GM12878 (cell line): ENCODE measurements around the gene SLIT1. TPM values are rescaled to one million over a fixed set of nuclear protein-coding genes. Genes with fewer than 3 reads are reported as not detected.
"Not testable (repeated sequence)": the region's sequence is repeated elsewhere in the genome, so short reads cannot be mapped to it uniquely, and the experiment has no call there.

Experiments
- ATAC-seq: fragments of 200-7000 bp; cut with Tn5 transposase; 3 replicates; pipeline ENCODE4 v1.9.1; 2020; ENCODE audit warnings: mild to moderate bottlenecking, moderate library complexity
- BruUV-seq: library from RNA; stranded (reverse); fragments of 400-500 nt; replicated peaks from 2 replicates; lab custom pipeline; 2021; lab: Mats Ljungman, UMichigan
- CTCF ChIA-PET: fragments of 300-600 bp; sonication (Branson Sonifier 250); formaldehyde crosslinking; extraction: SDS; loops from one replicate; lab custom pipeline; 2021; ENCODE audit warnings: inconsistent platforms; lab: Yijun Ruan, JAX
- POLR2A ChIA-PET: fragments of 350-600 bp; formaldehyde crosslinking; extraction: SDS; loops from one replicate; lab custom pipeline; 2021; ENCODE audit warnings: inconsistent platforms; lab: Charles Lee
- RAD21 ChIA-PET: fragments of 300-600 bp; sonication (Branson Sonifier 250); formaldehyde crosslinking; loops from one replicate; lab custom pipeline; 2023; ENCODE audit warnings: antibody characterized with exemption; ENCODE audit not compliant: unreplicated experiment; lab: Charles Lee
- SMC1A ChIA-PET: fragments of 300-600 bp; sonication (Branson Sonifier 250); formaldehyde crosslinking; loops from one replicate; lab custom pipeline; 2023; ENCODE audit not compliant: unreplicated experiment, uncharacterized antibody; lab: Charles Lee
- DNase-seq: peaks from one replicate; pipeline ENCODE4 v3.0.0-alpha.2; 2011; ENCODE audit warnings: low read depth, low spot score
- FAIRE-seq: peaks from 3 replicates; lab custom pipeline; 2011; peaks lifted over from hg19 to GRCh38; lab: Jason Lieb, UNC
- H2AFZ ChIP-seq: 2 replicates; pipeline ENCODE4 v1.6.0; 2011; ENCODE audit warnings: low read depth, low read length, control low read depth; ENCODE audit not compliant: control insufficient read depth
- H3K27ac ChIP-seq: 2 replicates; pipeline ENCODE4 v1.5.1; 2011; ENCODE audit warnings: control low read depth; ENCODE audit not compliant: control insufficient read depth, insufficient read depth
- H3K27me3 ChIP-seq, 2 experiments: replicated peaks in 1 of 2; 2 replicates each; pipeline versions ENCODE4 v1.6.0 to v1.6.1; 2011; ENCODE audit warnings: low read length in 1 of 2; ENCODE audit not compliant: control insufficient read depth in 2 of 2, insufficient read depth in 2 of 2
- H3K36me3 ChIP-seq, 2 experiments: 2 replicates each; pipeline ENCODE4 v1.5.1; 2011; ENCODE audit warnings: low read length in 1 of 2; ENCODE audit not compliant: control insufficient read depth in 2 of 2, insufficient read depth in 2 of 2
- H3K4me1 ChIP-seq: 2 replicates; pipeline ENCODE4 v1.6.1; 2011; ENCODE audit warnings: mild to moderate bottlenecking, low read length, moderate library complexity, mixed read lengths; ENCODE audit not compliant: control insufficient read depth, insufficient read depth
- H3K4me2 ChIP-seq: 2 replicates; pipeline ENCODE4 v1.6.0; 2011; ENCODE audit warnings: control low read depth; ENCODE audit not compliant: control insufficient read depth, insufficient read depth
- H3K4me3 ChIP-seq: fragments of 200-600 bp; sonication (generic); 2 replicates; pipeline ENCODE4 v1.5.1; 2016
- H3K79me2 ChIP-seq: 2 replicates; pipeline ENCODE4 v1.6.0; 2011; ENCODE audit warnings: low read length; ENCODE audit not compliant: control insufficient read depth, insufficient read depth
- H3K9ac ChIP-seq: 2 replicates; pipeline ENCODE4 v1.8.0; 2011; ENCODE audit warnings: low read length, control low read depth, mixed read lengths; ENCODE audit not compliant: control insufficient read depth, insufficient read depth
- H3K9me3 ChIP-seq: replicated peaks from 3 replicates; pipeline ENCODE4 v1.5.1; 2011; ENCODE audit warnings: mild to moderate bottlenecking, low read length; ENCODE audit not compliant: control insufficient read depth, insufficient read depth
- H4K20me1 ChIP-seq: 2 replicates; pipeline ENCODE4 v1.6.0; 2011; ENCODE audit not compliant: control insufficient read depth, insufficient read depth
- CUX1 ChIP-seq: IDR thresholded peaks from 2 replicates; pipeline ENCODE4 v1.6.1; 2012; ENCODE audit warnings: improper control_type of control experiment, low read depth, low read length; ENCODE audit not compliant: insufficient replicate concordance
- MLLT1 ChIP-seq: fragments of 450-650 bp; IDR thresholded peaks from 2 replicates; pipeline ENCODE4 v1.6.1; 2016; ENCODE audit warnings: mild to moderate bottlenecking
- WGBS: methylation state at CpG from one replicate; pipeline ENCODE4 v1.1.6; 2016; ENCODE audit warnings: low lambda C conversion rate; ENCODE audit not compliant: insufficient replicate concordance, insufficient coverage; ENCODE audit errors: missing lambda C conversion rate; 5-methylcytosine and 5-hydroxymethylcytosine counted together
- in situ Hi-C: fragments of 300-500 bp; cut with MboI; formaldehyde crosslinking; loops from 9 replicates; pipeline ENCODE4 v1.14.3; 2018; ENCODE audit warnings: mixed read lengths
- intact Hi-C: fragments of 100-400 bp; cut with micrococcal nuclease; formaldehyde crosslinking; loops from one replicate; pipeline ENCODE4 v1.14.2; 2022; ENCODE audit not compliant: unreplicated experiment
- polyA plus RNA-seq, 11 experiments: library from polyadenylated mRNA; depleted of rRNA in 4 of 11; unstranded in 6 of 11; stranded (reverse) in 5 of 11; fragments of >200 nt; fragmentation: Nextera tagmentation in 4 of 11; fragmentation: Illumina TruSeq in 1 of 11; extraction: Ambion mirVana in 4 of 11; extraction: Trizol in 1 of 11; gene quantifications; 1 replicate in 1 of 11; 2 replicates in 10 of 11; pipeline versions ENCODE4 v1.2.1 to v1.2.3, GENCODE V29; 2011 to 2016; ENCODE audit warnings: inconsistent platforms in 2 of 11, missing spikeins in 2 of 11, low read depth in 1 of 11
- total RNA-seq, 4 experiments: library from RNA; depleted of rRNA in 3 of 4; stranded (reverse); fragments of >200 nt in 3 of 4; fragmentation: Illumina TruSeq in 1 of 4; extraction: Trizol in 1 of 4; gene quantifications; 2 replicates each; pipeline versions ENCODE4 v1.2.1 to v1.2.3, GENCODE V29; 2013 to 2021

SLIT1 gene
- total and polyA plus RNA-seq, 10 of the 15 experiments (the other 5 are each of a cell fraction or from before 2014, with no cell fraction given), result 0.04 to 0.19 (median 0.06) TPM; not detected in 4

GRCh38 chr10:97034301-97034700, 151.5 kb downstream of the SLIT1 start (continued):
- TF ChIP-seq CUX1 (no peak), MLLT1 (no peak)

- H3K4me1 ChIP-seq, H3K9ac ChIP-seq, H2AFZ ChIP-seq, DNase-seq, ATAC-seq, RAD21 ChIA-PET, H3K79me2 ChIP-seq, H3K4me2 ChIP-seq, H3K4me3 ChIP-seq, intact Hi-C loops, H3K9me3 ChIP-seq, in situ Hi-C loops, H3K27ac ChIP-seq, BruUV-seq, H4K20me1 ChIP-seq, SMC1A ChIA-PET, H3K27me3 ChIP-seq, H3K36me3 ChIP-seq, FAIRE-seq: not testable (repeated sequence)
- WGBS, result 70% methylated on average over 7 of the region's 9 CpGs
- POLR2A ChIA-PET, result interaction anchor here (0.6 kb wide), 1 partner anchor 9 kb away, joined by 3 read pairs; no protein-coding TSS in a partner anchor
- CTCF ChIA-PET, result interaction anchor here (0.6 to 8.5 kb wide), 4 partner anchors 10 to 525 kb away, joined by 3 to 155 read pairs (median 4); no protein-coding TSS in a partner anchor
These were observed 151.9 kb downstream of the SLIT1 start for GRCh38 chr10:97033841-97034240.
